Endothelial cell of umbilical vein (primary cell): ENCODE data around the gene MACF1. TPM values are rescaled to one million over a fixed set of nuclear protein-coding genes. Genes with fewer than 3 reads are reported as not detected.

ENCODE experiments used
- BruUV-seq: library from RNA; stranded (reverse); fragments of 400-500 nt; replicated peaks from 2 replicates; lab custom pipeline; 2021; lab: Mats Ljungman, UMichigan
- CTCF ChIA-PET: fragments of 300-600, 350-600 bp; sonication (Branson Sonifier 250); formaldehyde crosslinking; loops from one replicate; lab custom pipeline; 2021; ENCODE audit warnings: antibody characterized with exemption, inconsistent platforms; lab: Charles Lee
- POLR2A ChIA-PET: fragments of 300-600, 350-600 bp; sonication (Branson Sonifier 250); formaldehyde crosslinking; loops from one replicate; lab custom pipeline; 2021; ENCODE audit warnings: antibody characterized with exemption, inconsistent platforms; lab: Charles Lee
- DNase-seq: peaks from one replicate; pipeline ENCODE4 v3.0.0-alpha.2; 2011; ENCODE audit warnings: low read depth, low spot score
- FAIRE-seq: peaks from 2 replicates; lab custom pipeline; 2011; peaks lifted over from hg19 to GRCh38; lab: Jason Lieb, UNC
- H2AFZ ChIP-seq: 2 replicates; pipeline ENCODE4 v1.6.0; 2012; ENCODE audit warnings: low read depth, low read length, control low read depth, inconsistent platforms
- H3K27ac ChIP-seq: 2 replicates; pipeline ENCODE4 v1.5.1; 2011; ENCODE audit warnings: low read depth, mild to moderate bottlenecking, control low read depth, low read length, moderate library complexity; ENCODE audit not compliant: insufficient read depth
- H3K27me3 ChIP-seq, 2 experiments: 2 replicates each; pipeline versions ENCODE4 v1.6.0 to v1.6.1; 2011; ENCODE audit warnings: low read length in 2 of 2, mixed read lengths in 1 of 2; ENCODE audit not compliant: control insufficient read depth in 2 of 2, insufficient read depth in 2 of 2
- H3K36me3 ChIP-seq, 2 experiments: 2 replicates in 1 of 2; 3 replicates in 1 of 2; pipeline ENCODE4 v1.5.1; 2011; ENCODE audit warnings: low read length in 2 of 2, mild to moderate bottlenecking in 1 of 2, moderate library complexity in 1 of 2; ENCODE audit not compliant: control insufficient read depth in 2 of 2, insufficient read depth in 2 of 2; ENCODE audit errors: extremely low read depth in 1 of 2
- H3K4me1 ChIP-seq: 3 replicates; pipeline ENCODE4 v1.5.1; 2011; ENCODE audit warnings: mild to moderate bottlenecking, low read length; ENCODE audit not compliant: control insufficient read depth, insufficient read depth; ENCODE audit errors: extremely low read depth
- H3K4me2 ChIP-seq: 2 replicates; pipeline ENCODE4 v1.6.1; 2011; ENCODE audit warnings: low read length, control low read depth, mixed read lengths; ENCODE audit not compliant: insufficient read depth
- H3K4me3 ChIP-seq, 3 experiments: fragments of 200-600 bp in 1 of 3; sonication (generic), shearing (Covaris generic) in 1 of 3; replicated peaks in 1 of 3; 2 replicates each; pipeline ENCODE4 v1.5.1; 2011 to 2016; ENCODE audit warnings: control low read depth in 3 of 3, low read length in 3 of 3, mild to moderate bottlenecking in 2 of 3, inconsistent platforms in 1 of 3, low read depth in 1 of 3, moderate library complexity in 1 of 3; ENCODE audit not compliant: insufficient read depth in 1 of 3
- H3K79me2 ChIP-seq: 2 replicates; pipeline ENCODE4 v1.6.0; 2012; ENCODE audit warnings: low read length, inconsistent platforms; ENCODE audit not compliant: control insufficient read depth, insufficient read depth
- H3K9ac ChIP-seq: replicated peaks from 2 replicates; pipeline ENCODE3; 2011; ENCODE audit warnings: low read length, control low read depth; ENCODE audit not compliant: insufficient read depth; ENCODE audit errors: extremely low read depth
- H3K9me1 ChIP-seq: replicated peaks from 3 replicates; pipeline ENCODE4 v1.6.0; 2011; ENCODE audit warnings: mild to moderate bottlenecking, low read length; ENCODE audit not compliant: control insufficient read depth, insufficient read depth; ENCODE audit errors: extremely low read depth
- H3K9me3 ChIP-seq: replicated peaks from 2 replicates; pipeline ENCODE4 v1.5.1; 2012; ENCODE audit warnings: low read length, inconsistent platforms; ENCODE audit not compliant: control insufficient read depth, insufficient read depth
- H4K20me1 ChIP-seq: replicated peaks from 2 replicates; pipeline ENCODE3; 2011; ENCODE audit warnings: mild to moderate bottlenecking, low read length; ENCODE audit not compliant: control insufficient read depth, insufficient read depth; ENCODE audit errors: extremely low read depth
- CTCF ChIP-seq, 2 donors: IDR thresholded peaks; 1 replicate in 1 of 2; 2 replicates in 1 of 2; pipeline ENCODE4 v1.5.1; 2011; ENCODE audit warnings: low read length in 2 of 2, mild to moderate bottlenecking in 2 of 2, moderate library complexity in 2 of 2, control low read depth in 1 of 2, inconsistent platforms in 1 of 2, low read depth in 1 of 2; ENCODE audit not compliant: insufficient read depth in 1 of 2; ENCODE audit errors: extremely low read depth in 1 of 2
- EZH2 ChIP-seq: IDR thresholded peaks from 2 replicates; pipeline ENCODE4 v1.6.1; 2012; ENCODE audit warnings: borderline replicate concordance, low read depth, mild to moderate bottlenecking, moderate library complexity, low read length, inconsistent platforms; ENCODE audit not compliant: severe bottlenecking
- FOS ChIP-seq: IDR thresholded peaks from 2 replicates; pipeline ENCODE4 v1.6.1; 2011; ENCODE audit warnings: mild to moderate bottlenecking, low read length, moderate library complexity, borderline replicate concordance; ENCODE audit not compliant: insufficient read depth
- GATA2 ChIP-seq: IDR thresholded peaks from 2 replicates; pipeline ENCODE4 v1.7.0; 2011; ENCODE audit warnings: low read depth, mild to moderate bottlenecking, moderate library complexity, mixed read lengths, low read length; ENCODE audit not compliant: insufficient read length, insufficient read depth
- MAX ChIP-seq: IDR thresholded peaks from 2 replicates; pipeline ENCODE4 v1.6.1; 2011; ENCODE audit not compliant: insufficient read depth, insufficient read length
- MYC ChIP-seq: IDR thresholded peaks from one replicate; pipeline ENCODE4 v1.6.1; 2011; ENCODE audit warnings: mild to moderate bottlenecking, low read depth, low read length
- POLR2A ChIP-seq: IDR thresholded peaks from 2 replicates; pipeline ENCODE4 v1.6.1; 2012; ENCODE audit warnings: low read depth, mild to moderate bottlenecking, control low read depth, low read length
- POLR2AphosphoS5 ChIP-seq: IDR thresholded peaks from 2 replicates; pipeline ENCODE4 v1.6.1; 2012; ENCODE audit warnings: low read depth, mild to moderate bottlenecking, control low read depth, low read length, moderate library complexity; ENCODE audit not compliant: insufficient read depth
- dilution Hi-C: fragments of 300-500 bp; cut with MboI; formaldehyde crosslinking; loops from one replicate; pipeline ENCODE4 v1.15.0; 2019; ENCODE audit warnings: low sequenced_read_pairs; ENCODE audit not compliant: extremely low pct_ligation_motif_present
- intact Hi-C: fragments of 100-400 bp; cut with micrococcal nuclease; formaldehyde crosslinking; loops from one replicate; pipeline ENCODE4 v1.10.0; 2022
- polyA plus RNA-seq, 4 experiments: library from polyadenylated mRNA; depleted of rRNA in 3 of 4; stranded (reverse) in 3 of 4; unstranded in 1 of 4; fragments of >200 nt; gene quantifications; 2 replicates each; pipeline versions ENCODE4 v1.2.1 to v1.2.3, GENCODE V29; 2011 to 2012; ENCODE audit warnings: missing spikeins in 1 of 4
- total RNA-seq: library from RNA; stranded (reverse); gene quantifications from 2 replicates; pipeline ENCODE4 v1.2.3, GENCODE V29; 2021

MACF1 gene
- total and polyA plus RNA-seq, 2 donors (not counting 3 experiments of a cell fraction or from before 2014, with no cell fraction given) = 122 to 587 TPM

- no peaks in the 10 kb centered on the region for H3K9me3 ChIP-seq
- no peaks in the 10 kb centered on the region for H3K79me2 ChIP-seq
- dilution Hi-C loops (no loop called here), intact Hi-C loops (no loop called here)
- DNase-seq (no peak), FAIRE-seq (no peak)
- POLR2A ChIA-PET = no interaction called here
- no peak overlapping the region for H3K4me3 ChIP-seq
- H2AFZ ChIP-seq = no peak overlapping the region
- H4K20me1 ChIP-seq = no peaks in the 10 kb centered on the region
- TF ChIP-seq POLR2AphosphoS5 (no peak), MAX (no peak), EZH2 (no peak), FOS (no peak), MYC (no peak), POLR2A (no peak), CTCF (IDR thresholded peaks at IDR 0.05; ENCODE audit: extremely low read depth in 1 of 2, insufficient read depth in 1 of 2, low read depth in 1 of 2, low read length in 2 of 2) (no peak), GATA2 (no peak)
- H3K27ac ChIP-seq = no peak overlapping the region
- no peaks in the 10 kb centered on the region for H3K9me1 ChIP-seq
- no peaks in the 10 kb centered on the region for H3K4me1 ChIP-seq
- H3K4me2 ChIP-seq = no peak overlapping the region
- H3K27me3 ChIP-seq = no peaks in the 10 kb centered on the region
- H3K36me3 ChIP-seq = peaks cover 25 to 40% of the 10 kb centered on the region in 2 experiments
- CTCF ChIA-PET = interaction anchor here (1.0 kb wide), 1 partner anchor 54 kb away, joined by 3 read pairs; no protein-coding TSS in a partner anchor
- H3K9ac ChIP-seq = no peak overlapping the region
- no TSS peak for BruUV-seq
Measured at GRCh38 chr1:39484564-39484963, 280.1 kb downstream of the MACF1 start.
